NT2/D1 (cell line): ENCODE data around the gene GPX7.

Experiments used
- DNase-seq: peaks from one replicate; pipeline ENCODE4 v3.0.0-alpha.2; 2011; ENCODE audit warnings: low read depth, low spot score
- H3K27me3 ChIP-seq: 2 replicates; pipeline ENCODE4 v1.6.0; 2011; ENCODE audit warnings: mild to moderate bottlenecking; ENCODE audit not compliant: insufficient read length, insufficient read depth
- H3K36me3 ChIP-seq: 2 replicates; pipeline ENCODE4 v1.6.1; 2011; ENCODE audit warnings: mild to moderate bottlenecking, low read length, mixed read lengths; ENCODE audit not compliant: insufficient read depth, insufficient read length
- H3K4me1 ChIP-seq: 2 replicates; pipeline ENCODE4 v1.5.1; 2011; ENCODE audit not compliant: insufficient read depth, insufficient read length
- H3K4me3 ChIP-seq: 2 replicates; pipeline ENCODE4 v1.5.1; 2011; ENCODE audit warnings: low read depth; ENCODE audit not compliant: insufficient read length
- H3K9ac ChIP-seq: 2 replicates; pipeline ENCODE4 v1.6.0; 2011; ENCODE audit warnings: low read depth; ENCODE audit not compliant: insufficient read length
- H3K9me3 ChIP-seq: 2 replicates; pipeline ENCODE4 v1.5.1; 2011; ENCODE audit warnings: mild to moderate bottlenecking, low read length; ENCODE audit not compliant: insufficient read depth
- SUZ12 ChIP-seq: IDR thresholded peaks from 2 replicates; pipeline ENCODE4 v1.6.1; 2011; ENCODE audit not compliant: insufficient read length, insufficient read depth; ENCODE audit errors: extremely low read depth
- YY1 ChIP-seq: IDR thresholded peaks from 2 replicates; pipeline ENCODE4 v1.6.1; 2011; ENCODE audit not compliant: insufficient read length, insufficient read depth
- ZNF274 ChIP-seq: IDR thresholded peaks from 2 replicates; pipeline ENCODE4 v1.6.1; 2011; ENCODE audit warnings: mild to moderate bottlenecking, low read depth, low read length

GPX7 gene

DNA sequence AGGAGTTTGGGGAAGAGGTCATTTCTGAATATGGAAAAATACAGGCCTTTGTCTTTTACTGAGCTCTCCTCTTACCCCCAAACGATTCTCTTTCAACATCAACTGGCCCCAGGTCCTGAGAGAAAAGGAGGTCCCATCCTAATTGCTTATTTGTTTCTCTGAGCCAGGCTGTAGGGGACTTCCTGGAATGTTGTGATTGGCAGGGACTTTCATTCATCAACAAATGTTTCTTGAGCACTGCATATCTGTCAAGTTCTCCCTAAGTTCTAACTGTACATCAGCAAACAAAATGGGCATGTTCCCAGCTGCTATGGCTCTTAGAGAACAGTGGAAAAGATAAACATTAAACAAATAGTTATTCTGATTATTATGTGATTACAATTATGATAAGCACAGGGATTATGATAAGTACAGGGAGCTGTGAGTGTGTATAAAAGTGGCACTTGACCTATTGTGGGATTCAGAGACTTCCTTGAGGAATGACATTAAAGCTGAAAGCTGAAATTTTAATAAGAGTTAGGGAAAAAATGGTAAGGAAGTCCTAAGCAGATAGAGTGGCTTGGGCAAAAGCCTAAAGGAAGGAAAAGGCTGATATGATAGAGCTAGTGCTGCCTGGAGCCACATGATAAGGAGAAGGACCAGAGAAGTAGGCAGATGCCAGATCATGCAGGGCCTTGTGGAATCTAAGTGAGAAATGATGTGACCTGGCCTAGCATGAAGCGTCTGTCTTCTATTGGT is 11.6 kb downstream of the GPX7 start:
- peak; percentile 85 for DNase-seq

DNA sequence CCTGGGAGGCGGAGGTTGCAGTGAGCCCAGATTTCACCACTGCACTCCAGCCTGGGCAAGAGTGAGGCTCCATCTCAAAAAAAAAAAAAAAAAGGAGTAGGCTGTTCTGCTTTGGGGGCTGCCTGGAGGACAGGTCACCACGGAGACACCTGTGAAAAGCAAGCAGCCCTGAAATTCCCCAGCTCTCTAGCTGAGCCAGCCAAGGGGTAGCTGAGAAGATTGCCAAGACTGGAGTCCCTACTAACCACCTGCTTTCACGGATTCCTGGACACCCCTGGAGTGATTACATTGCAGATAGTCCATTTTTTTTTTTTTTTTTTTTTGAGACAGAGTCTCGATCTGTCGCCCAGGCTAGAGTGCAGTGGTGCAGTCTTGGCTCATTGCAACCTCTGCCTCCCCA is 12.5 kb downstream of the GPX7 start:
- no peak overlapping the region for H3K9ac ChIP-seq
- TF ChIP-seq YY1 (no peak), SUZ12 (no peak), ZNF274 (no peak)
- H3K4me3 ChIP-seq = no peak overlapping the region
- H3K36me3 ChIP-seq = no peaks in the 10 kb centered on the region
- no peak for DNase-seq
- H3K9me3 ChIP-seq = no peaks in the 10 kb centered on the region
- no peaks in the 10 kb centered on the region for H3K27me3 ChIP-seq
- peaks cover 7% of the 10 kb centered on the region for H3K4me1 ChIP-seq

More for the DNA sequence above, 11.6 kb downstream of the GPX7 start:
- Histone ChIP-seq H3K9ac (no peak overlapping the region), H3K4me3 (no peak overlapping the region), H3K4me1 (peaks cover 7% of the 10 kb centered on the region), H3K36me3 (peaks cover 3% of the 10 kb centered on the region), H3K9me3 (no peaks in the 10 kb centered on the region), H3K27me3 (no peaks in the 10 kb centered on the region)
- TF ChIP-seq ZNF274 (no peak), SUZ12 (no peak), YY1 (no peak)

DNA sequence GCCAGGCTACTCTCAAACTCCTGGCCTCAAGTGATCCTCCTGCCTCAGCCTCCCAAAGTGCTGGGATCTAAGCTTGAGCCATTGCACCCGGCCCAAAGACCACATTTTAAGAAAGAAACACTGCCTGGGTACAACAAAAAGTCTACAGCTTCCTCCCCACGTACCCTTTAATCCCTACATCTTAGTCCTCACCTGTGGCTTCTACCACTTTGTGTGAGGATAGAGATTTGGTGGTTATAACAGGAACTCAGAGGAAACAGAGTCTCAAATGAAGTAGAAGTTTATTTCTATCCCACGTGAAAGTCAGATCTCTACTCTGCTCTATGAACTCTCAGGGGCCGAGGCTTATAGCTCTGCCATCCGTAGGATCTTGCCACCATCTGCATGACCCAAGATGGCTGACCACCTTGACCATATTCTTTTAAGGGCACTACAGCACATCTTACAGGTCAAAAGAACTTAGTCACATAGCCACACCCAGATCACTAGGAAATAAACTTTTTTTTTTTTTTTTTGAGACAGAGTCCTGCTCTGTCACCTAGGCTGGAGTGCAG is 13.4 kb downstream of the GPX7 start:
- Histone ChIP-seq H3K4me1 (peaks cover 7% of the 10 kb centered on the region), H3K9ac (no peak overlapping the region), H3K27me3 (no peaks in the 10 kb centered on the region), H3K36me3 (no peaks in the 10 kb centered on the region), H3K4me3 (no peak overlapping the region), H3K9me3 (no peaks in the 10 kb centered on the region)
- no peak for TF ChIP-seq YY1
- DNase-seq = no peak

DNA sequence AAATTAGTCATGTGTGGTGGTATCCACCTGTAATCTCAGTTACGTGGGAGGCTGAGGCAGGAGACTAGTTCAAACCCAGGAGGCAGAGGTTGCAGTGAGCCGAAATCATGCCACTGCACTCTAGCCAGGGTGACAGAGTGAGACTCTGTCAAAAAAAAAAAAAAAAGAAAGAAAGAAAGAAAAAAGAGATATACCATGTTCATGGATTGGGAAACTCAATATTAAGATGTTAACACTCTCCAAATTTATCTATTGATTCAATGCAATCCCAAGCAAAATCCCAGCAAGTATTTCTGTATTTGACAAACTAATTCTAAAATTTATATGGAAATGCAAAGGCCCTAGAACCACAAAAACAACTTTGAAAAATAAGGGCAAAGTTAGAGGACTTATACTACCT is 19.8 kb downstream of the GPX7 start:
- TF ChIP-seq SUZ12 = no peak
- TF ChIP-seq ZNF274 = no peak
- no peak for TF ChIP-seq YY1
- Histone ChIP-seq H3K36me3 (no peaks in the 10 kb centered on the region), H3K4me1 (no peaks in the 10 kb centered on the region), H3K4me3 (no peak overlapping the region), H3K9ac (no peak overlapping the region), H3K9me3 (peaks cover 19% of the 10 kb centered on the region), H3K27me3 (no peaks in the 10 kb centered on the region)
- no peak for DNase-seq

DNA sequence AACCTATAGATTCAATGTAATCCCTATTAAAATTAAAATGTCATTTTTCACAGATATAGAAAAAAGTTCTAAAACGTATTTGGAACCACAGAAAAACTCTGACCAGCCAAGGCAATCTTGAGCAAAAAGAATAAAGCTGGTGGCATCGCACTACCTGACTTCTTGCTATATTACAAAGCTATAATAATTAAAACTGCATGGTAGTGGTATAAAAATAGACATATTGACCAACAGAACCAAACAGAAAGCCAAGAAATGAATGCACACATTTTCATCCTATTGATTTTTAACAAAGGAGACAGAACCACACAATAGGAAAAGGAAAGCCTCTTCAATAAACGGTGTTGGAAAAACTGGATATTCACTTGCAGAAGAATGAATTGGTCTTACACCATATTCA is 21.6 kb downstream of the GPX7 start:
- Histone ChIP-seq H3K4me3 (no peak overlapping the region), H3K4me1 (no peaks in the 10 kb centered on the region), H3K9me3 (peaks cover 19% of the 10 kb centered on the region), H3K27me3 (no peaks in the 10 kb centered on the region), H3K36me3 (no peaks in the 10 kb centered on the region), H3K9ac (no peak overlapping the region)
- DNase-seq = no peak
- TF ChIP-seq YY1 (no peak), SUZ12 (no peak), ZNF274 (no peak)

DNA sequence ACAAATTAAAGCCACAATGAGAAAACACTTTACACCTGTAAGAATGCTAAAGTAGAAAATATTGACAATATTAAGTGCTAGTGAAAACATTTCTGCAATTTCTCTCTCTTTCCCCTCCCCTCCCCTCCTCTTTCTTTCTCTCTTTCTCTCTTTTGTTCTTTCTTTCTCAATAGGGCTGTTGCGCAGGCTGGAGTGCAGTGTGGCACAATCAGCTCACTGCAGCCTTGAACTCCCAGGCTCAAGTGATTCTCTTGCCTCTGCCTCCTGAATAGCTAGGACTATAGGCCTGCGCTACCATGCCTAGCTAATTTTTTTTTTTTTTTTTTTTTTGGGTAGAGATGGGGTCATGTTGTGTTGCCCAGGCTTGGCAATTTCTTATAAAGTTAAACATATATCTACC is 24.9 kb downstream of the GPX7 start:
- Histone ChIP-seq H3K27me3 (peaks cover 8% of the 10 kb centered on the region), H3K36me3 (no peaks in the 10 kb centered on the region), H3K4me3 (no peak overlapping the region), H3K9me3 (peaks cover 7% of the 10 kb centered on the region), H3K9ac (no peak overlapping the region), H3K4me1 (peaks cover 8% of the 10 kb centered on the region)
- no peak for DNase-seq
- TF ChIP-seq ZNF274 (no peak), SUZ12 (no peak), YY1 (no peak)

DNA sequence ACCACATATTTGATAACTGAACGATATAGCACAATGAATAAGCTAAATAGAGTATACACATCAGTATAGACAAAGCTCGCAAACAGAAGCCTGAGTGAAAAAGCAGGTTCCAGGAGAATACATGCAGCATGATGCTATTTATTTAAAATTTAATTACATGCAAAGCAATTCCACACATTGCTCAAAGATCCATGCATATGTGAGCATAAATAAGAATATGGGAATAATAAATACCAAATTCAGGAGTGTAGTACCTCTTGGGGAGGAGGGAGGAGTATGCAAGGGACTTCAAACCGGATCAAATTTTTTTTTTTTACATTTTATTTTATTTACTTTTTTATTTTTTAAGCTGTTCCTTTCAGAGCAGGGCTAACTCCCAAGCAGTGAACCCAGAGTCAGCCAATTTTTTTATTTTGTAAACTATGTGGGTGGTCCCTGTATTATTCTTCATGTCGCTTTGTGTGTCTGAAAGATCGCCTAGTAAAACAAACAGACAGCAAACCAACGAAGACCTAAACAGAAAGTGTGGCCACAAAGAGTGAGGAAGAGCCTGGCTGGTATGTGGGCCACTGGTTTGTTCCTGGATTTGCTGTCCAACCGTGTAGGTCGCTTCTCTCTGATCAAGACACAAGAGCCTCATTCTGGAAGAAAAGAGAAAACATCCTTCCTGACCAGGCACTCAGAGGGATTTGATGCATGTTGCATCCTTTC is 26.6 kb downstream of the GPX7 start:
- H3K27me3 ChIP-seq = peaks cover 24% of the 10 kb centered on the region
- no peak for DNase-seq
- H3K9ac ChIP-seq = no peak overlapping the region
- TF ChIP-seq ZNF274 (no peak), SUZ12 (no peak), YY1 (no peak)
- H3K4me1 ChIP-seq = peaks cover 16% of the 10 kb centered on the region
- no peaks in the 10 kb centered on the region for H3K9me3 ChIP-seq
- H3K4me3 ChIP-seq = no peak overlapping the region
- no peaks in the 10 kb centered on the region for H3K36me3 ChIP-seq
